Mesenchymal stem cell (in vitro differentiated cells and primary cell): ENCODE measurements around the gene TFPT.

Source experiments
- DNase-seq: peaks from one replicate; pipeline ENCODE4 v3.0.0-alpha.2; 2013
- H2AFZ ChIP-seq: one replicate; pipeline ENCODE4 v1.6.1; 2013; ENCODE audit warnings: low read depth, mild to moderate bottlenecking, control low read depth, inconsistent platforms, low read length, moderate library complexity
- H2AK5ac ChIP-seq: 2 replicates; pipeline ENCODE4 v1.6.1; 2013; ENCODE audit warnings: low read length, moderate library complexity, mild to moderate bottlenecking, inconsistent platforms; ENCODE audit not compliant: severe bottlenecking
- H2BK120ac ChIP-seq: one replicate; pipeline ENCODE4 v1.6.1; 2013; ENCODE audit warnings: low read depth, mild to moderate bottlenecking, inconsistent platforms, low read length, moderate library complexity
- H2BK12ac ChIP-seq, 2 experiments: one replicate each; pipeline ENCODE4 v1.6.1; 2013; ENCODE audit warnings: inconsistent platforms in 2 of 2, low read length in 2 of 2, mild to moderate bottlenecking in 2 of 2, moderate library complexity in 2 of 2, control low read depth in 1 of 2
- H2BK15ac ChIP-seq: one replicate; pipeline ENCODE4 v1.6.1; 2013; ENCODE audit warnings: mild to moderate bottlenecking, low read depth, inconsistent platforms; ENCODE audit not compliant: poor library complexity, severe bottlenecking
- H2BK5ac ChIP-seq: 2 replicates; pipeline ENCODE4 v1.6.1; 2013; ENCODE audit warnings: low read depth, mild to moderate bottlenecking, low read length, control low read depth, inconsistent platforms; ENCODE audit not compliant: poor library complexity, severe bottlenecking
- H3K14ac ChIP-seq, 2 experiments: one replicate each; pipeline ENCODE4 v1.6.1; 2013; ENCODE audit warnings: inconsistent platforms in 2 of 2, low read length in 2 of 2, control low read depth in 1 of 2, mild to moderate bottlenecking in 1 of 2, moderate library complexity in 1 of 2
- H3K18ac ChIP-seq, 2 experiments: one replicate each; pipeline ENCODE4 v1.6.1; 2013; ENCODE audit warnings: inconsistent platforms in 2 of 2, low read length in 2 of 2, control low read depth in 1 of 2, low read depth in 1 of 2, mild to moderate bottlenecking in 1 of 2
- H3K23ac ChIP-seq, 2 experiments: one replicate each; pipeline ENCODE4 v1.6.1; 2013; ENCODE audit warnings: inconsistent platforms in 2 of 2, low read length in 2 of 2, mild to moderate bottlenecking in 2 of 2, moderate library complexity in 2 of 2, control low read depth in 1 of 2
- H3K27ac ChIP-seq: 2 replicates; pipeline ENCODE4 v1.5.1; 2013; ENCODE audit warnings: mild to moderate bottlenecking, moderate library complexity, low read length, control low read depth, inconsistent platforms; ENCODE audit not compliant: poor library complexity, severe bottlenecking
- H3K27me3 ChIP-seq, 2 experiments: 2 replicates each; pipeline versions ENCODE4 v1.6.1 to v1.7.0; 2013; ENCODE audit warnings: low read length in 2 of 2, mild to moderate bottlenecking in 2 of 2, moderate library complexity in 2 of 2, control low read depth in 1 of 2, inconsistent platforms in 1 of 2; ENCODE audit not compliant: control insufficient read depth in 1 of 2, insufficient read depth in 1 of 2
- H3K36me3 ChIP-seq, 2 experiments: 2 replicates each; pipeline versions ENCODE4 v1.6.1 to v1.7.0; 2013; ENCODE audit warnings: low read length in 2 of 2, control low read depth in 1 of 2, inconsistent platforms in 1 of 2, low read depth in 1 of 2, mild to moderate bottlenecking in 1 of 2; ENCODE audit not compliant: insufficient read depth in 2 of 2, control insufficient read depth in 1 of 2
- H3K4ac ChIP-seq, 2 experiments: one replicate each; pipeline ENCODE4 v1.6.1; 2013; ENCODE audit warnings: inconsistent platforms in 2 of 2, low read length in 2 of 2, mild to moderate bottlenecking in 2 of 2, moderate library complexity in 2 of 2, control low read depth in 1 of 2, low read depth in 1 of 2
- H3K4me1 ChIP-seq: 2 replicates; pipeline ENCODE4 v1.6.1; 2013; ENCODE audit warnings: low read depth, low read length, control low read depth; ENCODE audit not compliant: control insufficient read depth, insufficient read depth
- H3K4me2 ChIP-seq: 2 replicates; pipeline ENCODE4 v1.6.1; 2013; ENCODE audit warnings: low read length, mild to moderate bottlenecking, inconsistent platforms; ENCODE audit not compliant: poor library complexity, severe bottlenecking
- H3K4me3 ChIP-seq, 2 experiments: 2 replicates each; pipeline versions ENCODE4 v1.5.1 to v1.7.0; 2013; ENCODE audit warnings: low read length in 2 of 2, mild to moderate bottlenecking in 2 of 2, control low read depth in 1 of 2, low read depth in 1 of 2; ENCODE audit not compliant: insufficient read depth in 1 of 2
- H3K79me1 ChIP-seq: replicated peaks from 2 replicates; pipeline ENCODE4 v1.6.1; 2013; ENCODE audit warnings: mild to moderate bottlenecking, control low read depth, low read length, inconsistent platforms; ENCODE audit not compliant: poor library complexity, severe bottlenecking
- H3K9ac ChIP-seq: 2 replicates; pipeline ENCODE4 v1.7.0; 2013; ENCODE audit warnings: mild to moderate bottlenecking, low read length, moderate library complexity
- H3K9me3 ChIP-seq: 2 replicates; pipeline ENCODE4 v1.7.0; 2013; ENCODE audit warnings: mild to moderate bottlenecking, low read length; ENCODE audit not compliant: control insufficient read depth
- H4K8ac ChIP-seq: one replicate; pipeline ENCODE4 v1.6.1; 2013; ENCODE audit warnings: inconsistent platforms, mild to moderate bottlenecking, low read length, moderate library complexity
- H4K91ac ChIP-seq: one replicate; pipeline ENCODE4 v1.6.1; 2013; ENCODE audit warnings: mild to moderate bottlenecking, low read length, inconsistent platforms
- whole genome bisulfite sequencing: methylation state at CpG from one replicate; pipeline ENCODE4 v1.1.7; 2013; ENCODE audit warnings: mixed read lengths; 5-methylcytosine and 5-hydroxymethylcytosine counted together

Gene TFPT

GRCh38 chr19:54077334-54077733 lies 38.1 kb downstream of the TFPT start:
- Histone ChIP-seq H3K4me1 (no peaks in the 10 kb centered on the region), H3K4ac (no peak overlapping the region), H2BK120ac (no peak overlapping the region), H3K4me2 (no peak overlapping the region), H4K8ac (no peak overlapping the region), H4K91ac (no peak overlapping the region), H3K9ac (no peak overlapping the region), H3K79me1 (no peaks in the 10 kb centered on the region), H3K18ac (no peak overlapping the region), H2BK12ac (no peak overlapping the region), H3K27me3 (no peaks in the 10 kb centered on the region), H3K9me3 (peaks cover 7% of the 10 kb centered on the region), H2BK5ac (no peak overlapping the region), H3K36me3 (no peaks in the 10 kb centered on the region), H3K14ac (no peak overlapping the region), H3K27ac (no peak overlapping the region), H2BK15ac (no peak overlapping the region), H3K23ac (no peak overlapping the region), H3K4me3 (no peak overlapping the region), H2AK5ac (no peak overlapping the region), H2AFZ (no peak overlapping the region)
- WGBS: 90% methylated on average over 1 of the region's 5 CpGs
- DNase-seq: no peak

- Histone ChIP-seq H3K23ac (no peak overlapping the region), H3K9ac (no peak overlapping the region), H3K18ac (no peak overlapping the region), H2BK12ac (no peak overlapping the region), H3K14ac (no peak overlapping the region), H2BK15ac (no peak overlapping the region), H2BK5ac (no peak overlapping the region), H2AK5ac (no peak overlapping the region), H3K9me3 (no peaks in the 10 kb centered on the region), H3K79me1 (no peaks in the 10 kb centered on the region), H2AFZ (no peak overlapping the region), H3K27me3 (no peaks in the 10 kb centered on the region), H2BK120ac (no peak overlapping the region), H4K91ac (no peak overlapping the region), H3K4me2 (no peak overlapping the region), H3K4ac (no peak overlapping the region), H3K4me3 (no peak overlapping the region), H3K36me3 (no peaks in the 10 kb centered on the region), H3K4me1 (no peaks in the 10 kb centered on the region), H4K8ac (no peak overlapping the region), H3K27ac (no peak overlapping the region)
- DNase-seq: no peak
- 91% methylated on average over 8 of the region's 9 CpGs for WGBS
These were observed 40.6 kb downstream of the TFPT start for GRCh38 chr19:54074851-54075250.

GRCh38 chr19:54073829-54074228 lies 41.6 kb downstream of the TFPT start:
- Histone ChIP-seq H3K23ac (no peak overlapping the region), H2BK12ac (no peak overlapping the region), H3K4ac (no peak overlapping the region), H3K27me3 (no peaks in the 10 kb centered on the region), H3K27ac (no peak overlapping the region), H3K9me3 (peaks cover 8% of the 10 kb centered on the region), H2AFZ (no peak overlapping the region), H3K4me1 (no peaks in the 10 kb centered on the region), H2BK5ac (no peak overlapping the region), H2AK5ac (no peak overlapping the region), H3K36me3 (no peaks in the 10 kb centered on the region), H3K79me1 (no peaks in the 10 kb centered on the region), H3K18ac (no peak overlapping the region), H2BK120ac (no peak overlapping the region), H4K91ac (no peak overlapping the region), H2BK15ac (no peak overlapping the region), H3K14ac (no peak overlapping the region), H3K9ac (no peak overlapping the region), H3K4me2 (no peak overlapping the region), H3K4me3 (no peak overlapping the region), H4K8ac (no peak overlapping the region)
- 85% methylated on average over 10 of the region's 10 CpGs for WGBS
- no peak for DNase-seq

- H2BK120ac ChIP-seq: no peak overlapping the region
- no peak overlapping the region for H3K4ac ChIP-seq
- H2AK5ac ChIP-seq: no peak overlapping the region
- no peak overlapping the region for H3K14ac ChIP-seq
- H2BK12ac ChIP-seq: no peak overlapping the region
- no peak overlapping the region for H3K9ac ChIP-seq
- no peak overlapping the region for H2BK5ac ChIP-seq
- no peaks in the 10 kb centered on the region for H3K36me3 ChIP-seq
- no peak overlapping the region for H3K27ac ChIP-seq
- no peak overlapping the region for H3K18ac ChIP-seq
- H3K23ac ChIP-seq: no peak overlapping the region
- no peaks in the 10 kb centered on the region for H3K27me3 ChIP-seq
- H3K4me1 ChIP-seq: no peaks in the 10 kb centered on the region
- no peak overlapping the region for H4K8ac ChIP-seq
- H4K91ac ChIP-seq: no peak overlapping the region
- 57% methylated on average over 5 of the region's 5 CpGs for WGBS
- no peak overlapping the region for H2AFZ ChIP-seq
- H2BK15ac ChIP-seq: no peak overlapping the region
- H3K79me1 ChIP-seq: no peaks in the 10 kb centered on the region
- no peak overlapping the region for H3K4me2 ChIP-seq
- no peak overlapping the region for H3K4me3 ChIP-seq
- no peak for DNase-seq
- peaks cover 8% of the 10 kb centered on the region for H3K9me3 ChIP-seq
These were observed 46.0 kb downstream of the TFPT start for GRCh38 chr19:54069470-54069869.
